ENCODE results near the gene PLD6.

DNA sequence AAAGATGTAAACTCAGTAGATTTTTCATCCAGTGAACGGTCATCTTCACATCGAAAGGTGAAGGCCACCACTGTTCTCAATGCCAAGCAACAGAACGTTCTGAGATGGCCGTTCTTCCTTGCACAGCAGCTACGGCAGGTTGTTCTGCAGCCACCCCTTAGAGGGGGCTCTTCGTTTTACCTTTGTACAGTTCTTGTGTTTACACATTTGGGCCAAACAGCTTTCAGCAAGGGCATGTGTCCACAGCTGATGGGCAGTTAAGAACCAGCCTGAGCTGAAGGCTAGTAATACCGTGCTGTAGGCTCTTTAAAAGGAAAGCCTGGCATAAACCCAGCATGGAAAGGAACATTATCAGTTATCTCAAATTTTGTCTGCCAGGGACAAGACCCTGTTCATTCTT lies 15.9 kb downstream of the PLD6 start:
- TF ChIP-seq, protein P1, sequence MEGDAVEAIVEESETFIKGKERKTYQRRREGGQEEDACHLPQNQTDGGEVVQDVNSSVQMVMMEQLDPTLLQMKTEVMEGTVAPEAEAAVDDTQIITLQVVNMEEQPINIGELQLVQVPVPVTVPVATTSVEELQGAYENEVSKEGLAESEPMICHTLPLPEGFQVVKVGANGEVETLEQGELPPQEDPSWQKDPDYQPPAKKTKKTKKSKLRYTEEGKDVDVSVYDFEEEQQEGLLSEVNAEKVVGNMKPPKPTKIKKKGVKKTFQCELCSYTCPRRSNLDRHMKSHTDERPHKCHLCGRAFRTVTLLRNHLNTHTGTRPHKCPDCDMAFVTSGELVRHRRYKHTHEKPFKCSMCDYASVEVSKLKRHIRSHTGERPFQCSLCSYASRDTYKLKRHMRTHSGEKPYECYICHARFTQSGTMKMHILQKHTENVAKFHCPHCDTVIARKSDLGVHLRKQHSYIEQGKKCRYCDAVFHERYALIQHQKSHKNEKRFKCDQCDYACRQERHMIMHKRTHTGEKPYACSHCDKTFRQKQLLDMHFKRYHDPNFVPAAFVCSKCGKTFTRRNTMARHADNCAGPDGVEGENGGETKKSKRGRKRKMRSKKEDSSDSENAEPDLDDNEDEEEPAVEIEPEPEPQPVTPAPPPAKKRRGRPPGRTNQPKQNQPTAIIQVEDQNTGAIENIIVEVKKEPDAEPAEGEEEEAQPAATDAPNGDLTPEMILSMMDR (IDR thresholded peaks at IDR 0.05 in 8 of 11, conservative IDR thresholded peaks at IDR 0.05 in 3 of 11): no peak
- TF ChIP-seq POLR2AphosphoS5 (IDR thresholded peaks at IDR 0.05): no peak

All from spleen (tissue), 7 donors.